ENCODE results near the gene GSN. TPM values are rescaled to one million over a fixed set of nuclear protein-coding genes. Genes with fewer than 3 reads are reported as not detected.

The GSN gene
- total and polyA plus RNA-seq, 2 of the 8 experiments (the other 6 are each of a cell fraction or from before 2014, with no cell fraction given) = 52.3 to 94.5 TPM

- no peak overlapping the region for H4K5ac ChIP-seq (ENCODE audit: insufficient read length, low read depth, low read length)
- no peaks in the 10 kb centered on the region for H3K9me3 ChIP-seq (ENCODE audit: insufficient read depth in 2 of 2, low read depth in 1 of 2, low read length in 1 of 2)
- FAIRE-seq = no peak
- no peak overlapping the region for H2BK15ac ChIP-seq (ENCODE audit: low read length)
- H3K23ac ChIP-seq (ENCODE audit: insufficient read length) = no peak overlapping the region
- H2BK12ac ChIP-seq (ENCODE audit: low read depth, low read length) = no peak overlapping the region
- DNase-seq (ENCODE audit: low read depth in 1 of 2, low spot score in 2 of 2) = no peak
- H2BK5ac ChIP-seq (ENCODE audit: low read depth, low read length) = no peak overlapping the region
- H3K18ac ChIP-seq (ENCODE audit: extremely low read depth, low read length) = no peak overlapping the region
- ChIA-PET CTCF (ENCODE audit: partially characterized antibody) (interaction anchor here (0.7 to 9.9 kb wide), 22 partner anchors 11 to 150 kb away, joined by 3 to 197 read pairs (median 11); no protein-coding TSS in a partner anchor), POLR2A (ENCODE audit: partially characterized antibody) (interaction anchor here (0.7 to 0.9 kb wide), 2 partner anchors 11 to 65 kb away, joined by 3 read pairs; no protein-coding TSS in a partner anchor)
- no peak overlapping the region for H3K4ac ChIP-seq (replicated peaks; ENCODE audit: insufficient read length, low read depth, low read length)
- no peak overlapping the region for H3K27ac ChIP-seq (ENCODE audit: low read depth, low read length)
- H3K14ac ChIP-seq (ENCODE audit: insufficient read length) = no peak overlapping the region
- no peak overlapping the region for H3K9ac ChIP-seq (replicated peaks in 1 of 4; ENCODE audit: extremely low read depth in 1 of 4, low read depth in 3 of 4, low read length in 3 of 4)
- no peak overlapping the region for H2AK5ac ChIP-seq (ENCODE audit: low read depth, low read length)
- no peak overlapping the region; the same call in 1 of the 2 replicates for H4K8ac ChIP-seq (ENCODE audit: extremely low read depth, insufficient read depth, low read length)
- WGBS, 2 experiments (ENCODE audit: extremely low coverage in 1 of 2, insufficient coverage in 1 of 2, insufficient read length in 1 of 2, insufficient replicate concordance in 2 of 2, low coverage in 1 of 2, low lambda C conversion rate in 2 of 2, missing lambda C conversion rate in 1 of 2) = 92% methylated on average over 10 of the region's 10 CpGs; no CpG with 5 or more reads in 1 of the 2 experiments
- no peak for TF ChIP-seq POLR2AphosphoS5 (IDR thresholded peaks at IDR 0.05; ENCODE audit: low read depth, low read length)
- TF ChIP-seq RFX5 (IDR thresholded peaks at IDR 0.05; ENCODE audit: borderline replicate concordance, low read depth, low read length) = no peak
- no peak for TF ChIP-seq SIRT6 (IDR thresholded peaks at IDR 0.05; ENCODE audit: low read length)
- TF ChIP-seq HDAC2 (IDR thresholded peaks at IDR 0.05; ENCODE audit: borderline replicate concordance in 1 of 2, low read depth in 2 of 2, low read length in 2 of 2) = no peak
- no peak for TF ChIP-seq HDAC6 (IDR thresholded peaks at IDR 0.05; ENCODE audit: low read depth, low read length)
- TF ChIP-seq POU5F1 (IDR thresholded peaks at IDR 0.05; ENCODE audit: low read depth, low read length) = no peak
- TF ChIP-seq BCL11A (IDR thresholded peaks at IDR 0.05; ENCODE audit: low read depth in 2 of 2, low read length in 2 of 2) = no peak
- TF ChIP-seq RNF2 (IDR thresholded peaks at IDR 0.05; ENCODE audit: borderline replicate concordance, low read depth, low read length, missing control alignments, poor library complexity, severe bottlenecking) = no peak
- TF ChIP-seq CBX5 (IDR thresholded peaks at IDR 0.05; ENCODE audit: low read depth, low read length) = no peak
- H4K91ac ChIP-seq (replicated peaks; ENCODE audit: insufficient read length, low read length) = no peak overlapping the region
- no peak overlapping the region for H2BK20ac ChIP-seq (ENCODE audit: low read length)
- no peaks in the 10 kb centered on the region for H3K79me2 ChIP-seq (ENCODE audit: control insufficient read depth in 1 of 2, insufficient read depth in 2 of 2, low read length in 2 of 2)
- H3K4me2 ChIP-seq (ENCODE audit: insufficient read depth in 1 of 2, low read depth in 2 of 2, low read length in 2 of 2) = no peak overlapping the region
- H2AFZ ChIP-seq (ENCODE audit: low read length) = no peak overlapping the region
- H3K36me3 ChIP-seq (ENCODE audit: control insufficient read depth in 2 of 4, insufficient read depth in 4 of 4, low read length in 3 of 4) = peaks cover 0 to 8% (median 0%) of the 10 kb centered on the region in 4 experiments; a peak in 3 of 8 replicates
- no peak overlapping the region for H3K56ac ChIP-seq (replicated peaks; ENCODE audit: insufficient read length, low read depth, low read length)
- no peak overlapping the region for H3K4me3 ChIP-seq (ENCODE audit: extremely low read depth in 1 of 4, insufficient read depth in 2 of 4, low read depth in 3 of 4, low read length in 4 of 4)
- peaks cover 0 to 3% of the 10 kb centered on the region in 2 experiments for H4K20me1 ChIP-seq (replicated peaks in 1 of 2; ENCODE audit: control insufficient read depth in 1 of 2, insufficient read depth in 2 of 2, low read length in 2 of 2)
- no peaks in the 10 kb centered on the region for H3K79me1 ChIP-seq (ENCODE audit: low read depth, low read length)
- H3K4me1 ChIP-seq (replicated peaks in 1 of 4; ENCODE audit: control insufficient read depth in 3 of 4, insufficient read depth in 4 of 4, low read length in 3 of 4) = no peaks in the 10 kb centered on the region
- no peaks in the 10 kb centered on the region for H3K27me3 ChIP-seq (replicated peaks in 1 of 4; ENCODE audit: control insufficient read depth in 3 of 4, extremely low read depth in 1 of 4, insufficient read depth in 3 of 4, low read length in 3 of 4)
- no peaks in the 10 kb centered on the region for H3K23me2 ChIP-seq (ENCODE audit: low read depth, low read length)
- no peak overlapping the region for H2BK120ac ChIP-seq (replicated peaks; ENCODE audit: low read depth, low read length)
Observed at GRCh38 chr9:121321016-121321503, 53.1 kb downstream of the GSN start.

All from H1 (cell line).